ENCODE measurements around the gene MARCHF4. TPM values are rescaled to one million over a fixed set of nuclear protein-coding genes. Genes with fewer than 3 reads are reported as not detected.

MARCHF4 gene
- total and polyA plus RNA-seq, 2 of the 8 experiments (the other 6 are each of a cell fraction or from before 2014, with no cell fraction given), result 1.9 to 2.9 TPM

Small RNA genes lying within 50 kb of the gene (small RNA-seq; reads per million reads assigned to genes)
- not detected for gene RF00019 (ENCODE audit: insufficient read depth)

Other genes starting within 250 kb of the MARCHF4 start
- 17.6 and 21.5 TPM in 2 replicates for gene SMARCAL1, start 40.0 kb upstream of the MARCHF4 start, total RNA-seq (2021; fragmentation: NEBNext Ultra II Directional; extraction: Animal tissue kit (Norgen Biotek cat#: 25700))
- 17.9 TPM in 2 replicates for gene SMARCAL1, start 40.0 kb upstream of the MARCHF4 start, polyA plus RNA-seq (2011; rRNA removed)
- 3,180 and 3,341 TPM in 2 replicates for gene RPL37A, start 126.4 kb upstream of the MARCHF4 start, total RNA-seq (2021; fragmentation: NEBNext Ultra II Directional; extraction: Animal tissue kit (Norgen Biotek cat#: 25700))
- gene RPL37A, start 126.4 kb upstream of the MARCHF4 start, polyA plus RNA-seq (2011; rRNA removed), result 1,723 and 1,737 TPM in 2 replicates

Data from H1 (cell line).